GM08714 (cell line): ENCODE measurements around the gene PNLIPRP3.
"Not testable (repeated sequence)": the region's sequence is repeated elsewhere in the genome, so short reads cannot be mapped to it uniquely, and the experiment has no call there.

ENCODE experiments used
- H3K4me3 ChIP-seq: fragments of 200-500 bp; sonication (Bioruptor generic); 2 replicates; pipeline ENCODE4 v1.5.1; 2014; ENCODE audit warnings: mild to moderate bottlenecking, low read length, inconsistent platforms
- ZNF274 ChIP-seq: IDR thresholded peaks from 2 replicates; pipeline ENCODE4 v1.6.1; 2012; ENCODE audit warnings: mild to moderate bottlenecking, low read depth, low read length

Gene PNLIPRP3

GRCh38 chr10:116427671-116428070 lies at the start of gene PNLIPRP3:
Gene PNLIPRP3 (plus strand): TSS chr10:116427847. CDS start chr10:116428013, 166 bp downstream.
- no peak for TF ChIP-seq ZNF274
- no peak within 1 kb of the TSS for H3K4me3 ChIP-seq

DNA sequence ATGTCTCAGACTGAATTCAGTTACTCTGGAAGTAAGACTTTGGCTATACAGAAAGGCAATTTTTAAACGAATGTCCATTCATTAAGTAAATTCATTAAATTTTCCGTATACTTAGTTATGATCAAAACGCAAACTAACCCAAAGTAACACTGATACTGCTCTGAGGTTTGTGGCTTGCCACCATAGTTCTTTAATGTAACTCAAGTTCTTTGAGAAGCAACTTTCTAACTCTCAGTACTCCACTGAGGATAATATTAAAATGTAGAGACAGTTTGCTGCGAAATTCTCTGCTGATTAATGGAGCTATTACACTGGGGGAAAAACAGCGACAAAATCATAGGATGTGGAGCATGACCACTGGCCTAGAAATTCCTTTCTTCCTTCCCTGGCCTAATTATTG lies 45.4 kb upstream of the PNLIPRP3 start:
- no peak overlapping the region for H3K4me3 ChIP-seq
- no peak for TF ChIP-seq ZNF274

- H3K4me3 ChIP-seq, result no peak overlapping the region
- no peak for TF ChIP-seq ZNF274
Measured at GRCh38 chr10:116385311-116385710, 42.3 kb upstream of the PNLIPRP3 start.

DNA sequence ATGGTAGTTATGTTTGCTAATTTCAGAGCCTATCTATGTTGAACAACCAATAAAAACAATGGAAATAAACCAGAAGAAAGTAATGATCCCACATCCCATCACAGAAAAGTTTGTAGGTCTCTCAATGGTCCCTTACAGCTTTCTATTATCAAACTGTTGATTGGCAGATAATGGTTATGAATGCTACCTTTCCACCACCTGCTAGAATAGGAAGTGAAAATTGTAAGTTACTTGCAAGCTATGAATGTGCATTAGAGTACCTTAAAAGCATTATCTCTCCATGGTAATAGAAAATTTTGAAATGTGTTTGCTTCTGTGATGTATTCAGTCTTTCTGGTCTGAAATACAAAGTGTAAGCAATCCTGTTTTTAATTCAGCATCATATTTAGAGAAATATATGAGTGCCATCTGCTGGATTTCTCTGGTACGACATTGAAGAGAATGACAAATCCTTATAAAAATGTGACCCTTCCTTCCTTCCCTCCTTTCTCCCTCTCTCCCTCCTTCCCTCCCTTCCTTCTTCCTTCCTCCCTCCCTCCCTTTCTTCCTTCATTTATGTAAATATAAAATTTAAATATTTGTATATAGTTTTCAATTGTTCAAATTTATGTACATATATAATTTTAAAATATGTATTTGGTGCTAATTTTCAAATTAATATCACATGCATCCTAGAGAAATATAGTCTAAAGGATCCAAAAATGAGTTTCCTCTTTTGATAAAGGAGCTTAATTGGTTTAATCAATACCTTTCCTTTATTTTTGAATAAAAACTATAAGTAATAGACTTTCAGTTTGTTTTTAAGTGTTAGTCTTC lies 41.4 kb upstream of the PNLIPRP3 start:
- no peak overlapping the region for H3K4me3 ChIP-seq
- TF ChIP-seq ZNF274, result no peak

DNA sequence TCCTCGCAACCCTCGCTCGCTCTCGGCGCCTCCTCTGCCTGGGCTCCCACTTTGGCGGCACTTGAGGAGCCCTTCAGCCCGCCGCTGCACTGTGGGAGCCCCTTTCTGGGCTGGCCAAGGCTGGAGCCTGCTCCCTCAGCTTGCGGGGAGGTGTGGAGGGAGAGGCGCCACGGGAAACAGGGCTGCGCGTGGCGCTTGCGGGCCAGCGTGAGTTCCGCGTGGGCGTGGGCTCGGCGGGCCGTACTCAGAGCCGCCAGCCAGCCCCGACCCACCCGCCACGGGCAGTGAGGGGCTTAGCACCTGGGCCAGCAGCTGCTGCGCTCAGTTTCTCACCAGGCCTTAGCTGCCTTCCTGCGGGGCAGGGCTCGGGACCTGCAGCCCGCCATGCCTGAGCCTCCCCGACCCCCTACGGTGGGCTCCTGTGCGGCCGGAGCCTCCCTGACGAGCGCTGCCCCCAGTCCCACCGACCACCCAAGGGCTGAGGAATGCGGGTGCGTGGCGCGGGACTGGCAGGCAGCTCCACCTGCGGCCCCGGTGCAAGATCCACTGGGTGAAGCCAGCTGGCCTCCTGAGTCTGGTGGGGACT lies 34.3 kb upstream of the PNLIPRP3 start:
- not testable (repeated sequence) for H3K4me3 ChIP-seq

- no peak for TF ChIP-seq ZNF274
- H3K4me3 ChIP-seq, result no peak overlapping the region
Measured at GRCh38 chr10:116395223-116395985, 32.2 kb upstream of the PNLIPRP3 start.

DNA sequence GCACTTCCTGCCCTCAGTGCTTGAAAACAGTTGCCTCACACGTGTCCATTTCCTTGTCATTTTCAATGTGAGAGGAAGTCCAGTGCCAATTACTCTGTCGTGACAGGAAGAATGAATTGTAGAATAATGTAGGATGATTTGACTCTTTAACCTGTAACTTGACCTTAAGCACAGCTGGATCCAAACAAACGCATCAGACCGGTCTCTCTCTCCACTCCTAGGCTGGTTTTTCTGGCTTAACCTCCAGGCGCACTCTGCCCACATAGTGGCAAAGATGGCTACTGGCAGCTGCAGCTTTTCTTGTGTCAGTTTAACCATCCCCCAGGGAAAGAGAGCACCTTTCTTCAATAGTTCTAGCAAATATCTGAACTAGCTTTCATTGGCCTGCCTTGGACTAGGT lies 29.4 kb upstream of the PNLIPRP3 start:
- TF ChIP-seq ZNF274, result no peak
- no peak overlapping the region for H3K4me3 ChIP-seq

- TF ChIP-seq ZNF274, result no peak
- no peak overlapping the region for H3K4me3 ChIP-seq
Measured at GRCh38 chr10:116402858-116403257, 24.8 kb upstream of the PNLIPRP3 start.

GRCh38 chr10:116403740-116404250 lies 23.9 kb upstream of the PNLIPRP3 start:
- no peak overlapping the region for H3K4me3 ChIP-seq
- TF ChIP-seq ZNF274, result no peak

DNA sequence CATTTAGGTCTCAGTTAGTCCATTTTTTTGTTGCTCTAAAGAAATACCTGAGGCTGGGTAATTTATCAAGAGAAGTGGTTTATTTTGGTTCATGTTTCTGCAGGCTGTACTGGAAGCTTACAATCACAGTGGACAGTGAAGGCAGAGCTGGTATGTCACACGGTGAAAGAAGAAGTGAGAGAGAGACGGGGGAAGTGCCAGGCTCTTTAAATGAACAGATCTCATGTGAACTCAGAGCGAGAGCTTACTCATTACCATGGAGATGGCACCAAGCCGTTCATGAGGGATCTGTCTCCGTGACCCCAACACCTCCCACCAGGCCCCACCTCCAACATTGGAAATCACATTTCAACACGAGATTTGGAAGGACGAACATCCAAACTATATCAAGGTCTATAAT lies 18.9 kb upstream of the PNLIPRP3 start:
- no peak overlapping the region for H3K4me3 ChIP-seq
- no peak for TF ChIP-seq ZNF274

DNA sequence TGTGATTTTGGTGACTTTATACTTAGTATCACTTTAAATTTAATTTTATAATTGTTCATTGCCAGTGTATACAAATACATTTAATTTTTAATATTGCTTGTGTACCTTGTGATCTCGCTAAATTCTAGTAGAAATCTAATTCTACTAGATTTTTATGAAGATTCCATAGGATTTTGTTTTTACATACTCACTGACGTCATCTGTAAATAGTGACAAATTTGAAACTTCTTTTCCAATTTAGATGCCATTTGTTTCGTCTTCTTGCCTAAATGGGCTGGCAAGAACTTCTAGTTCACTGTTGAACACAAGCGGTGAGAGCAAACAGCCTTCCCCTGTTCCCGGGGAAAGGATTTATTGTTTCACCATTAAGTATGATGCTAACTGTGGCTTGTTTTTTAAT lies 17.3 kb upstream of the PNLIPRP3 start:
- no peak for TF ChIP-seq ZNF274
- H3K4me3 ChIP-seq, result no peak overlapping the region

GRCh38 chr10:116417821-116418220 lies 9.8 kb upstream of the PNLIPRP3 start:
- TF ChIP-seq ZNF274, result no peak
- H3K4me3 ChIP-seq, result no peak overlapping the region

- H3K4me3 ChIP-seq, result no peak overlapping the region
- no peak for TF ChIP-seq ZNF274
Measured at GRCh38 chr10:116418389-116418788, 9.3 kb upstream of the PNLIPRP3 start.

GRCh38 chr10:116421815-116422214 lies 5.8 kb upstream of the PNLIPRP3 start:
- H3K4me3 ChIP-seq, result no peak overlapping the region
- TF ChIP-seq ZNF274, result no peak
